ENCODE data around the gene KCNIP1. TPM values are rescaled to one million over a fixed set of nuclear protein-coding genes. Genes with fewer than 3 reads are reported as not detected.
A peak's percentile ranks its signal among the peaks of the same experiment; 100 is the strongest.

KCNIP1 gene
- polyA plus RNA-seq, 1 donor from 2014 or later: 13.8 TPM

GRCh38 chr5:170479484-170479883, 24.3 kb upstream of the KCNIP1 start:
- H3F3A ChIP-seq (ENCODE audit: insufficient read depth, low read length, poor library complexity, severe bottlenecking): no peaks in the 10 kb centered on the region
- H2AFZ ChIP-seq (ENCODE audit: low read depth, low read length): no peak overlapping the region
- H3K79me2 ChIP-seq (replicated peaks; ENCODE audit: insufficient read depth, low read length): no peaks in the 10 kb centered on the region
- H3K9ac ChIP-seq (ENCODE audit: low read length): no peak overlapping the region
- no peak overlapping the region for H3K27ac ChIP-seq (ENCODE audit: low read length)
- no peaks in the 10 kb centered on the region for H4K20me1 ChIP-seq (ENCODE audit: insufficient read depth)
- TF ChIP-seq SMC3 (conservative IDR thresholded peaks at IDR 0.05; ENCODE audit: poor library complexity) (no peak), CTCF (IDR thresholded peaks at IDR 0.05; ENCODE audit: poor library complexity, severe bottlenecking) (peak; percentile 14)
- H3K9me3 ChIP-seq (ENCODE audit: low read length): no peaks in the 10 kb centered on the region
- H3K4me2 ChIP-seq (ENCODE audit: low read length): no peak overlapping the region
- no peaks in the 10 kb centered on the region for H3K27me3 ChIP-seq (ENCODE audit: insufficient read depth, low read depth, low read length)
- H3K9me2 ChIP-seq (ENCODE audit: insufficient read depth, low read length): no peaks in the 10 kb centered on the region
- no peak overlapping the region for H3K4me3 ChIP-seq (ENCODE audit: low read length)
- no peaks in the 10 kb centered on the region for H3K36me3 ChIP-seq (ENCODE audit: insufficient read depth, low read length)

GRCh38 chr5:170480260-170480659, 23.6 kb upstream of the KCNIP1 start:
- no peaks in the 10 kb centered on the region for H3K27me3 ChIP-seq (ENCODE audit: insufficient read depth, low read depth, low read length)
- no peak overlapping the region for H2AFZ ChIP-seq (ENCODE audit: low read depth, low read length)
- H3K79me2 ChIP-seq (replicated peaks; ENCODE audit: insufficient read depth, low read length): no peaks in the 10 kb centered on the region
- H3K36me3 ChIP-seq (ENCODE audit: insufficient read depth, low read length): no peaks in the 10 kb centered on the region
- no peaks in the 10 kb centered on the region for H3K9me2 ChIP-seq (ENCODE audit: insufficient read depth, low read length)
- H3K9ac ChIP-seq (ENCODE audit: low read length): no peak overlapping the region
- no peaks in the 10 kb centered on the region for H4K20me1 ChIP-seq (ENCODE audit: insufficient read depth)
- H3K4me3 ChIP-seq (ENCODE audit: low read length): no peak overlapping the region
- TF ChIP-seq CTCF (IDR thresholded peaks at IDR 0.05; ENCODE audit: poor library complexity, severe bottlenecking) (no peak), EP300 (conservative IDR thresholded peaks at IDR 0.05; ENCODE audit: poor library complexity, severe bottlenecking) (no peak), TAF1 (IDR thresholded peaks at IDR 0.05; ENCODE audit: low read depth) (no peak), REST (IDR thresholded peaks at IDR 0.05; ENCODE audit: borderline replicate concordance) (no peak), EZH2 (IDR thresholded peaks at IDR 0.05; ENCODE audit: borderline replicate concordance, insufficient read depth, low read length, poor library complexity, severe bottlenecking) (no peak), SMC3 (conservative IDR thresholded peaks at IDR 0.05; ENCODE audit: poor library complexity) (no peak), RAD21 (conservative IDR thresholded peaks at IDR 0.05) (no peak), MXI1 (conservative IDR thresholded peaks at IDR 0.05; ENCODE audit: poor library complexity, severe bottlenecking) (no peak), POLR2AphosphoS5 (IDR thresholded peaks at IDR 0.05) (no peak)
- H3K27ac ChIP-seq (ENCODE audit: low read length): no peak overlapping the region
- no peaks in the 10 kb centered on the region for H3K9me3 ChIP-seq (ENCODE audit: low read length)
- no peak overlapping the region for H3K4me2 ChIP-seq (ENCODE audit: low read length)
- no peaks in the 10 kb centered on the region for H3F3A ChIP-seq (ENCODE audit: insufficient read depth, low read length, poor library complexity, severe bottlenecking)
